ENCODE results near the gene SPTLC2. TPM values are rescaled to one million over a fixed set of nuclear protein-coding genes. Genes with fewer than 3 reads are reported as not detected.
A peak's percentile ranks its signal among the peaks of the same experiment; 100 is the strongest.

The SPTLC2 gene
- total RNA-seq, 1 donor from 2014 or later = 33.0 TPM

DNA sequence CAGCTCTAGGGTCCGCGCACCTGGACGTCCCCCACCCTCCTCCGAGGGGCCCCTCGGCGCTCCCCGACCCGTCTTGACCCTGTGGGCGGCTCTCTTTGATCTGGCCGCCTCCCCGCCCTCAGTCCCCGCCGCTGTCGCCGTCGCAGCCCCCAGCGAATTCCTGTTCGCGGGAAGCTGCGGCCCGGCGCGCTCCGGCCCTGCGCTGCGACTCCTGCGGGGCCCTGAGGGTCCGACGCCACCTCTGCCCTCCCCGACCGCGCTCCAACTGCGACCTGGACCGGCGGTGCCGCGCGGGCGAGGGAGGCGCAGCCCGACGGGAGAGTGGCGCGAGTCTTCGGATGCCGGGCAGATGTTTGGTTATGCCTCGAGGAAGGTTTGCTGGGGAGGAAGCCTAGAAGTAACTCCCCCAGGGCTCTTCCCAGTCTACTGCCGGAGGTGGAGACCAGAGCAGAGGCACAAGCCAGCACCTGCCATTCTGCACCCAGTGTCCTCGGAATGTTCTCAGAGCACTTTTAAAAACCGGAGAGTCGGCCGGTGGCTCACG lies 117.4 kb downstream of the SPTLC2 start:
- TF ChIP-seq CTCF (IDR thresholded peaks at IDR 0.05; ENCODE audit: insufficient read depth, low read length, poor library complexity, severe bottlenecking) = no peak
- DNase-seq (ENCODE audit: low read depth) = no peak
- peak overlapping the region; percentile 40 for H3K4me3 ChIP-seq (ENCODE audit: low read depth, low read length)
- H3K36me3 ChIP-seq (ENCODE audit: control insufficient read depth, insufficient read depth, low read length) = no peaks in the 10 kb centered on the region
- H3K27me3 ChIP-seq (ENCODE audit: control insufficient read depth, insufficient read depth, low read length) = peaks cover 28% of the 10 kb centered on the region

GRCh38 chr14:77498120-77498979 lies 118.1 kb downstream of the SPTLC2 start, which contains the start of gene ISM2:
TSS of gene ISM2 (minus strand) at chr14:77498816. CDS start at chr14:77498793, 23 bp downstream.
- peaks cover 28% of the 10 kb centered on the region for H3K27me3 ChIP-seq (ENCODE audit: control insufficient read depth, insufficient read depth, low read length)
- no peak for DNase-seq (ENCODE audit: low read depth)
- no peak for TF ChIP-seq CTCF (IDR thresholded peaks at IDR 0.05; ENCODE audit: insufficient read depth, low read length, poor library complexity, severe bottlenecking)

DNA sequence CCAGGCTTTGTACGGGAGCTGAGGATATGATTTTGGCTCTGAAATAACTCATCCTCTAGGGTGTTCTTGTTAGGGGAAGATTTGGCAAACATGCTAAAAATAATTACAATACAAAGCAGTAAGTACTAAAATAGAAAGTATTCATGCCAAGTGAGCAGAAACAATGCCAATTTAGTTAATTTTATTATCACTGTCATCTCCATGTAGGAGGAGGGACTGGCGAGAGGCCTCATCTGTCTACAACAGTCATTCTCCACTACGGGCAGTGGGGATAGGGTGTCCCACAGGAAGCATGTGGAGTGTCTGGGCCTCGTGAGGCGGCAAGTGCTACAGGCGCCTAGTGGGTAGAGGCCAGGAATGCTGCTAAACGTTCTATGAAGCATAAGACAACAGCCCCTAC lies 121.1 kb downstream of the SPTLC2 start:
- TF ChIP-seq CTCF (IDR thresholded peaks at IDR 0.05; ENCODE audit: insufficient read depth, low read length, poor library complexity, severe bottlenecking) = no peak
- Histone ChIP-seq H3K36me3 (ENCODE audit: control insufficient read depth, insufficient read depth, low read length) (no peaks in the 10 kb centered on the region), H3K27me3 (ENCODE audit: control insufficient read depth, insufficient read depth, low read length) (peaks cover 28% of the 10 kb centered on the region), H3K4me3 (ENCODE audit: low read depth, low read length) (no peak overlapping the region)
- no peak for DNase-seq (ENCODE audit: low read depth)

More at GRCh38 chr14:77498120-77498979, 118.1 kb downstream of the SPTLC2 start, which contains the start of gene ISM2:
- Histone ChIP-seq H3K36me3 (ENCODE audit: control insufficient read depth, insufficient read depth, low read length) (no peaks in the 10 kb centered on the region), H3K4me3 (ENCODE audit: low read depth, low read length) (peak within 1 kb of the TSS; percentile 40)

DNA sequence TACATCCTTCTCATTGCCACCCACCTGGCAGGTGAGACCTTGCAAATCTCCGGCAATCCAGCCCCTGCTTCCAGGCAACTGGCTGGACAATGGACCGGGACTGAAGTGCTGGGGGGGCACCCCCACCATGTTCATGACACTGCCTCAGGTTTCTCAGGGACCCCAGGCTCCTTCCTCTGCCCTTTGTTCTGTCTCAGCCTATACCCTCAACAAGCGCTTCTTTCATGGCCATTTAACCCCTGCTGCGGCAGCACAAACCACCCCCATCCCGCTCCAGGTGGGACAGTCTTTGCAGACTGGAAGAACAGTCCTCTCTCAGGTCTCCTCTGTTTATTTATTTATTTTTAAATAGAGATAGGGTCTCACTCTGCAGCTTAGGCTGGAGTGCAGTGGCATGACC lies 125.4 kb downstream of the SPTLC2 start:
- no peaks in the 10 kb centered on the region for H3K27me3 ChIP-seq (ENCODE audit: control insufficient read depth, insufficient read depth, low read length)
- H3K4me3 ChIP-seq (ENCODE audit: low read depth, low read length) = no peak overlapping the region
- no peaks in the 10 kb centered on the region for H3K36me3 ChIP-seq (ENCODE audit: control insufficient read depth, insufficient read depth, low read length)
- DNase-seq (ENCODE audit: low read depth) = no peak
- TF ChIP-seq CTCF (IDR thresholded peaks at IDR 0.05; ENCODE audit: insufficient read depth, low read length, poor library complexity, severe bottlenecking) = no peak

DNA sequence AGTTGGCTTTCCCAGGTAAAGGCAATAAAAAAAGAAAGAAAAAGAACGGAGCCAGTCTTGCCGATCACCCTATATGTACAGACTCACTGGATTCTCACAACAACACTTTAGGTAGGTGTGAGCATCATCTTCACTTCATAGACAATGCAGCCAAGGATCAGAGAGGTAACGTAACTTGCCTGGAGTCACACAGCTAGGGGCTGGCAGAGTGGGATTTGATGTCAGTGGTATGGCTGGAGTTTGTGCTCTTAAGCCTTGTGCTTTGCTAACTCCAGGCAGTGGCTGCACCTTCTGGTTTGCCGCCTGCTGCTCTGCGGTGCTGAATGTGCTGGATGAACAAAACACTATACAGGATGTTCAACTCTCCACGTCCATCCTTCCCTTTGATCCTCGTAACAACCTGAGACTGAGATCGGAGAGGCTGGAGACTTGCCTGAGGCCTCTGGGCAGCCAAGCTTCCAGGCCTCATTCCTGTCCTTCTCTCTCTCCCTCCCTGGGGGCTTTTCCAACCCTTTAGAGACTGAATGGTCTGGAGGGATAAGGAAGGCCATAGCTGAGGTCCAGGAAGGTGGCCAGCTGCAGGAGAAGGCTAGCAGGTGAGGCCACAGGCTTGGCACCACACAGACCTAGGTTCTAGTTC lies 126.0 kb downstream of the SPTLC2 start:
- H3K27me3 ChIP-seq (ENCODE audit: control insufficient read depth, insufficient read depth, low read length) = no peaks in the 10 kb centered on the region
- no peaks in the 10 kb centered on the region for H3K36me3 ChIP-seq (ENCODE audit: control insufficient read depth, insufficient read depth, low read length)
- no peak for DNase-seq (ENCODE audit: low read depth)
- no peak for TF ChIP-seq CTCF (IDR thresholded peaks at IDR 0.05; ENCODE audit: insufficient read depth, low read length, poor library complexity, severe bottlenecking)
- no peak overlapping the region for H3K4me3 ChIP-seq (ENCODE audit: low read depth, low read length)

Measured in kidney epithelial cell (primary cell).